NT2/D1 (cell line): ENCODE data around the gene KCNQ5.

Experiments used
- DNase-seq: peaks from one replicate; pipeline ENCODE4 v3.0.0-alpha.2; 2011; ENCODE audit warnings: low read depth, low spot score
- H3K27me3 ChIP-seq: 2 replicates; pipeline ENCODE4 v1.6.0; 2011; ENCODE audit warnings: mild to moderate bottlenecking; ENCODE audit not compliant: insufficient read length, insufficient read depth
- H3K36me3 ChIP-seq: 2 replicates; pipeline ENCODE4 v1.6.1; 2011; ENCODE audit warnings: mild to moderate bottlenecking, low read length, mixed read lengths; ENCODE audit not compliant: insufficient read depth, insufficient read length
- H3K4me1 ChIP-seq: 2 replicates; pipeline ENCODE4 v1.5.1; 2011; ENCODE audit not compliant: insufficient read depth, insufficient read length
- H3K4me3 ChIP-seq: 2 replicates; pipeline ENCODE4 v1.5.1; 2011; ENCODE audit warnings: low read depth; ENCODE audit not compliant: insufficient read length
- H3K9ac ChIP-seq: 2 replicates; pipeline ENCODE4 v1.6.0; 2011; ENCODE audit warnings: low read depth; ENCODE audit not compliant: insufficient read length
- H3K9me3 ChIP-seq: 2 replicates; pipeline ENCODE4 v1.5.1; 2011; ENCODE audit warnings: mild to moderate bottlenecking, low read length; ENCODE audit not compliant: insufficient read depth
- SUZ12 ChIP-seq: IDR thresholded peaks from 2 replicates; pipeline ENCODE4 v1.6.1; 2011; ENCODE audit not compliant: insufficient read length, insufficient read depth; ENCODE audit errors: extremely low read depth
- YY1 ChIP-seq: IDR thresholded peaks from 2 replicates; pipeline ENCODE4 v1.6.1; 2011; ENCODE audit not compliant: insufficient read length, insufficient read depth
- ZNF274 ChIP-seq: IDR thresholded peaks from 2 replicates; pipeline ENCODE4 v1.6.1; 2011; ENCODE audit warnings: mild to moderate bottlenecking, low read depth, low read length

KCNQ5 gene

GRCh38 chr6:72657407-72658197 is 35.7 kb downstream of the KCNQ5 start:
- Histone ChIP-seq H3K27me3 (no peaks in the 10 kb centered on the region), H3K36me3 (no peaks in the 10 kb centered on the region), H3K4me1 (no peaks in the 10 kb centered on the region), H3K9me3 (no peaks in the 10 kb centered on the region), H3K9ac (no peak overlapping the region), H3K4me3 (no peak overlapping the region)
- no peak for DNase-seq
- TF ChIP-seq ZNF274: no peak
- TF ChIP-seq SUZ12: no peak
- TF ChIP-seq YY1: no peak

GRCh38 chr6:72659754-72660153 is 37.9 kb downstream of the KCNQ5 start:
- no peak overlapping the region for H3K4me3 ChIP-seq
- no peak for TF ChIP-seq ZNF274
- no peaks in the 10 kb centered on the region for H3K4me1 ChIP-seq
- H3K27me3 ChIP-seq: no peaks in the 10 kb centered on the region
- no peak overlapping the region for H3K9ac ChIP-seq
- DNase-seq: no peak
- no peaks in the 10 kb centered on the region for H3K9me3 ChIP-seq
- H3K36me3 ChIP-seq: no peaks in the 10 kb centered on the region

DNA sequence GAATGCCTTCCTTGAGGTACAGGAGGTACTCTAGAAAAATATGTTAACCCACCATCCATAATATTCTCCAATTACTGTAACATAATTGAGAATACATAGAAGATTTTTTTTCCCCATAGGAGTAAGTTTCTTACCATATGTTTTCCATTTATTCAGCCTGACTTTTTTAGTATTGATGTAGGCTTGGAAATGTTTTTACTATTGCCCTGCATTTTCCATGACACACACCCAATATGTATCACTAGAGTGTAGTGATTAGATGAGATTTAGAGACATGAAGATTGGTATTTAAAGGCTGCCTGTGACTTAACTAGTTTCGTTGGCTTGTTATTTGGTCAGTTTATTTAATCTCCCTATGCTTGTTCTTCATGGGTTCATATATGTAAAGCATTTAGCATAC is 39.5 kb downstream of the KCNQ5 start:
- no peaks in the 10 kb centered on the region for H3K36me3 ChIP-seq
- H3K4me1 ChIP-seq: no peaks in the 10 kb centered on the region
- no peaks in the 10 kb centered on the region for H3K9me3 ChIP-seq
- H3K27me3 ChIP-seq: no peaks in the 10 kb centered on the region
- no peak overlapping the region for H3K9ac ChIP-seq
- TF ChIP-seq YY1: no peak
- TF ChIP-seq ZNF274: no peak
- no peak for TF ChIP-seq SUZ12
- no peak overlapping the region for H3K4me3 ChIP-seq
- no peak for DNase-seq

DNA sequence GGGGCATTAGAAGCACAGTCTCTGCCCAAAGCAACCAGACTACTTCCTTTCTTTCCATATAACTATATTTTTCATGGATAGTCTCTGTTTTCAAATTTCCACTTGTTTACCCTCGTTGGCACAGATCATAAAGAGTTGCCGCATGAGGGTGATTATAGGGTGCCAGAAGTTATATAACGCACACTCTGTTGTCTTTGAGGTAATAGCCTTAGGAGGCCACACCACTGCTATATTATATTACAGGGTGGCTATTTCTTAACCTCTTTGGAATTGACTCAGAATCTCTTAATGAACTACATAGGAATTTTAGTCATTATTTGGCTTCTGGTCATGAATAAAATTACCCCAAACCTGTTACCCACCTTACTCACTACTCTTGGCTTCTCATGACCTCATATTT is 43.7 kb downstream of the KCNQ5 start:
- no peaks in the 10 kb centered on the region for H3K27me3 ChIP-seq
- no peak for TF ChIP-seq ZNF274
- TF ChIP-seq SUZ12: no peak
- no peak for TF ChIP-seq YY1
- no peak for DNase-seq
- no peak overlapping the region for H3K9ac ChIP-seq
- H3K4me3 ChIP-seq: no peak overlapping the region
- H3K4me1 ChIP-seq: no peaks in the 10 kb centered on the region
- H3K9me3 ChIP-seq: no peaks in the 10 kb centered on the region
- H3K36me3 ChIP-seq: no peaks in the 10 kb centered on the region

DNA sequence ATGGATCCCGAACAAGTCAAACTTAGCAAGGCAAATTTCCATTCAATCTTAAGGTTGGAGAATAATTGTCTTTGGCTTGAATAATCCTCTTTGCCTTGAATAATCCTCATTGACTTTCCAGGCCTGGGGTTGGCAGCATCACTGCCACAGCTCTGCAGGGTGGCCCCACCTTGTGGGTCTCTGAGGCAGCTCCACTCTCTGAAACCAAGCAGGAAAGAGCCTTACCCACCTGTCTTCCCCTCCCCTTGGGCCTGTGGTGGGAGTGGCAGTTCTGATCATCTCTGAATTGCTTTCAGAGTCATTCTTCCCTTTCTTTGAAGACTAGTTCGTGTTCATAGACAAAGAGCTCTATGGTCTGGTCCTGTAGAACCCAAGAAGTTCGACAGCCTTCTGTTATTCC is 47.5 kb downstream of the KCNQ5 start:
- H3K9me3 ChIP-seq: no peaks in the 10 kb centered on the region
- no peaks in the 10 kb centered on the region for H3K36me3 ChIP-seq
- H3K27me3 ChIP-seq: no peaks in the 10 kb centered on the region
- no peaks in the 10 kb centered on the region for H3K4me1 ChIP-seq
- H3K9ac ChIP-seq: no peak overlapping the region
- H3K4me3 ChIP-seq: no peak overlapping the region
- TF ChIP-seq YY1: no peak
- no peak for TF ChIP-seq ZNF274
- TF ChIP-seq SUZ12: no peak
- no peak for DNase-seq

DNA sequence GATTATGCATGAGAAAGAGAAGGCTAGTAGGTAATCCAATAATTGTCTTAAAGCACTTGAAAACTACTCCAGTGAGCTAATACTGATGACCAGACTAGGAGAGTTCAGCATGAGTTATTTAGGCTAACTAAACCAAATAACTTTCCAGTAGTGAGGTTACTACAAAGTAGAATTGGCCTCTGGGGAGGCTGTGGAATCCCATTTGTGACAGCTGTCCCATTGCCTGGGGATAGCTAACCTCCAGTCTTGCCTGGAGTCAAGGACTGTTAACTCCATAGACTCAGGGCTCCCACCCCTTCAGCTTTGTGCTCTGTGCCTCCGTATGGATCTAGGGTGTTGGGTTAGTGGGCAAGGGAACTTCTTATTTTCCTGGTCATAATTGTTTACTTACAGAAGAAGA is 51.0 kb downstream of the KCNQ5 start:
- no peak for TF ChIP-seq ZNF274
- TF ChIP-seq YY1: no peak
- TF ChIP-seq SUZ12: no peak
- Histone ChIP-seq H3K27me3 (no peaks in the 10 kb centered on the region), H3K4me1 (no peaks in the 10 kb centered on the region), H3K9me3 (no peaks in the 10 kb centered on the region), H3K36me3 (no peaks in the 10 kb centered on the region), H3K4me3 (no peak overlapping the region), H3K9ac (no peak overlapping the region)
- DNase-seq: no peak

- no peaks in the 10 kb centered on the region for H3K9me3 ChIP-seq
- TF ChIP-seq YY1 (no peak), SUZ12 (no peak), ZNF274 (no peak)
- DNase-seq: no peak
- no peaks in the 10 kb centered on the region for H3K36me3 ChIP-seq
- no peaks in the 10 kb centered on the region for H3K4me1 ChIP-seq
- no peak overlapping the region for H3K9ac ChIP-seq
- no peaks in the 10 kb centered on the region for H3K27me3 ChIP-seq
- no peak overlapping the region for H3K4me3 ChIP-seq
Observed at GRCh38 chr6:72674842-72675241, 53.0 kb downstream of the KCNQ5 start.

- no peak for TF ChIP-seq ZNF274
- TF ChIP-seq SUZ12: no peak
- no peak for TF ChIP-seq YY1
- Histone ChIP-seq H3K9me3 (no peaks in the 10 kb centered on the region), H3K27me3 (no peaks in the 10 kb centered on the region), H3K9ac (no peak overlapping the region), H3K36me3 (no peaks in the 10 kb centered on the region), H3K4me1 (no peaks in the 10 kb centered on the region), H3K4me3 (no peak overlapping the region)
- DNase-seq: no peak
Observed at GRCh38 chr6:72675396-72675795, 53.5 kb downstream of the KCNQ5 start.
